ENCODE results near the gene PPM1N.

PPM1N gene

DNA sequence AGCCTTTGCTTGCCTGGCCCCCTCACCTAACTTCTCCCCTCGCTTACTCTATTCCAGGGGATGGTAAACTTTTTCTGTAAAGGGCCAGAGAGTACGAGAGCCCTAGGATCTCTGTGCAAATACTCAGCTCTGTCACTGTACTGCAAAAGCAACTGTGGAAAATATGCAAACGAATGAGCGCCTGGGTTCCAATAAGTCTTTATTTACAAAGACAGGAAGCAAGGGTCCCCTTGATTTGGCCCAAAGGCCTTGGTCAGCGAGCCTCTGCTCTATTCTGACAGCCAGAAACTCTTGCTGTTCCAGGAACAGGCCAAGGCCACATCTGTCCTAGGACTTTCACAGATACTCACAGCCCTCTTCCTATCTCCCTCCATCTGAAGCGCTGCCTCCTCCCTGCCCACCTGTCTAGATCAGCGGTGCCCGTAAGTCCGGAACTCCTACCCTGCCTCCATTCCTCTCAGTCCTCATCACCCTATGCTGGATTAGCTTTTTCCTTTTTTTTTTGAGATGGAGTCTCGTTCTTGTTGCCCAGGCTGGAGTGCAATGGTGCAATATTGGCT lies 49.0 kb downstream of the PPM1N start:
- DNase-seq: no peak

DNA sequence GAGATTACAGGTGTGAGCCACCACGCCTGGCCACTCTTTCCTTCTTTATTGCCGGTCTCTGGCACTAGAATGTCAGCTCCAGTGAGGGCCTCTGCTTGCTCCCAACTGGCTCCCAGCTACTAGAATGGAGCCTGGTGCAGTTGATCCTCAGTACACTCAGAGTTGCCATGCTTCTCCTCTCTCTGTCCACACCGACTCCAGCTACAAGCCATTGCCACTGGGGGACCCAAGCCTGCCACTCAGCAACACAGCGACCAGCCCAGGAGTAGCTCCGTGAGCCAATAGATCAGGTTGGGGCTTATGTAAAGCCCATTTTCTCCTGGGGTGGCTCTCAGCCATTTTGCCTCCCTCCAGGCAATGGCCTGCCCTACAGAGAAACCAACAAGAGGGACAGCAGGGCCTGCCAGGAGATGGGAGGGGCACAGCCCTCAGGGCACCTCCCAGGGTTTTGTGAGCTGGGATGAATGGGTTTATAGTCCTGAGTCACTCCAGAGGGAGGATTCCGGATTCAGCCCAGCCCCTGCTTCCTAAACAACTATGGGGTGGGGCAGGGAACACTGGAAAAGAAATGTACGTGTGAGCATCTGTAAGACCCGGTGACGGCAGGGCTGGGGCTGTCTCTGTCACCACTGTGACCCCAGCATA lies 49.8 kb downstream of the PPM1N start:
- DNase-seq: no peak
